GM23248 (cell line): Measurements from ENCODE around the gene NAXE.

Experiments
- EZH2 ChIP-seq: fragments of 200-600 bp; sonication (generic); IDR thresholded peaks from 2 replicates; pipeline ENCODE4 v1.6.1; 2018; ENCODE audit warnings: antibody characterized with exemption, mild to moderate bottlenecking; ENCODE audit not compliant: insufficient read depth, poor library complexity, severe bottlenecking
- EZH2phosphoT487 ChIP-seq: fragments of 200-600 bp; sonication (generic); IDR thresholded peaks from 2 replicates; pipeline ENCODE4 v1.6.1; 2018; ENCODE audit warnings: antibody characterized with exemption, moderate library complexity, mild to moderate bottlenecking, low read depth; ENCODE audit not compliant: insufficient read depth

- no peak for TF ChIP-seq EZH2phosphoT487
- no peak for TF ChIP-seq EZH2
Observed at GRCh38 chr1:156550346-156550745, 41.2 kb upstream of the NAXE start.
